SH-SY5Y (cell line): ENCODE measurements around the gene FGA.

Experiments used
- GATA2 ChIP-seq: IDR thresholded peaks from 2 replicates; pipeline ENCODE4 v1.6.1; 2011; ENCODE audit warnings: mild to moderate bottlenecking, low read depth, low read length
- GATA3 ChIP-seq: IDR thresholded peaks from 2 replicates; pipeline ENCODE4 v1.6.1; 2011; ENCODE audit warnings: low read depth, mild to moderate bottlenecking, low read length, moderate library complexity

DNA sequence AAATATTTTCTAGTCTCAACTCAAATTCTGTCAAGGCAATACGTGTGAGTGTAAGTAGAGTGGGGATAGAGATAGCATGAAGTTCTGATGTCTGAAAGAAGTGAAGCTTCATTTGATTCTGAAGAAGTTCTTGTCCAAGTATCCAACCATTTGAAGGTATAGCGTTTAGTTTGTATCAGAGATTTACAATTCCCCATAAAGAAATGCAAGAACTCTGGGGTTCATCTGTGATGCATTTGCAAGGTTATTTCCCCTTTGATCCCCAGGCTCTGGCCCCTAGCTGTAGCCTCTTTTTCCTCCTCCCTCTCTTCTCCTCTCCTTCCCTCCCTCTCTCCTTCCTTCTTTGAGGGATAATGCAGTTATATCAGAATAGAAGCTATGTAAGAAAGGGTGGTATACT, 7.8 kb downstream of the FGA start:
- TF ChIP-seq GATA2 (no peak), GATA3 (no peak)
